HG03575 (cell line): Measurements from ENCODE around the gene SLBP.
"Not testable (repeated sequence)": the region's sequence is repeated elsewhere in the genome, so short reads cannot be mapped to it uniquely, and the experiment has no call there.

Experiments
- ATAC-seq: cut with Tn5 transposase; IDR thresholded peaks from one replicate; pipeline ENCODE4 v1.9.1; 2021; ENCODE audit not compliant: unreplicated experiment, insufficient number of reproducible peaks, low FRiP score; ENCODE audit errors: extremely low read depth

SLBP gene

DNA sequence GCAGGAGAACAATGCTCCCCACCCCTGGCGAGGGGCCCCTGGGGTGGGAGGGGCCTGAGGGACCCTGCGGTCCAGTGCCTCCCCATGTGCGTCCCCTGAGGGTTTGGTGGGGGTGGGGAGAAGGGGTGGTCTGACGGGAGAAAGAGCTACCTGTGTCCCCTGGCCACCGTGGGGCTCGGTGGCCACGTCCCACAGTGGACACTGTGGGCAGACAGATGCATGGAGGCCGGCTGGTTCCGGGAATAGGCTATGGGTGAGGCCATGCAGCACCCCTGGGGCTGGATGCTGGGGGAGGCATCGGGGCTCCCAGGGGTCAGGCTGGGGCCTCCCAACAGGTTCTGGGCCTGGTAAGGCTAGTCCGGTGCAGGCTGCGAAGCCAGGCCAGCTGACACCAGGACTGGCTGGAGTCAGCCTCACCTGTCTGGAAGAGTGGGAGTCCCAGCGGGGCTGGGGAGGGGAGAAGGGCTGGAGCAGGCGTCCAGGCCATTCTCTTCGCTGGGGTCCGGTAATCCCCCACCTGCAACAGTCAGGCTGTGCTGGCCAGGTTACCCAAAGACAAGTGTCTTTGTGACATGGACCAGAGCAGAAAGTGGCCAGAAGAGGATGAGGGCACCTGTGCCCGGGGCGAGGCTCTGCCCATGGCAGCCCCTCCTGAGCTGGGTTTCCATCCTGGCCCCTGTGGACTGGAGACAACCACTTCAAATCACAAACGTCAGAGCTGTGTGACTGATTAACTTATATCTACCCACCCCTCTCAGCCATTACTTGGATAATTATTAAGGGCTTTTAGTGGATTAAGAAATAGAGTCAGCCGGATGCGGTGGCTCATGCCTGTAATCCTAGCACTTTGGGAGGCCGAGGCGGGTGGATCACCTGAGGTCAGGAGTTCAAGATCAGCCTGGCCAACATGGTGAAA lies 26.6 kb downstream of the SLBP start:
- ATAC-seq: no peak

DNA sequence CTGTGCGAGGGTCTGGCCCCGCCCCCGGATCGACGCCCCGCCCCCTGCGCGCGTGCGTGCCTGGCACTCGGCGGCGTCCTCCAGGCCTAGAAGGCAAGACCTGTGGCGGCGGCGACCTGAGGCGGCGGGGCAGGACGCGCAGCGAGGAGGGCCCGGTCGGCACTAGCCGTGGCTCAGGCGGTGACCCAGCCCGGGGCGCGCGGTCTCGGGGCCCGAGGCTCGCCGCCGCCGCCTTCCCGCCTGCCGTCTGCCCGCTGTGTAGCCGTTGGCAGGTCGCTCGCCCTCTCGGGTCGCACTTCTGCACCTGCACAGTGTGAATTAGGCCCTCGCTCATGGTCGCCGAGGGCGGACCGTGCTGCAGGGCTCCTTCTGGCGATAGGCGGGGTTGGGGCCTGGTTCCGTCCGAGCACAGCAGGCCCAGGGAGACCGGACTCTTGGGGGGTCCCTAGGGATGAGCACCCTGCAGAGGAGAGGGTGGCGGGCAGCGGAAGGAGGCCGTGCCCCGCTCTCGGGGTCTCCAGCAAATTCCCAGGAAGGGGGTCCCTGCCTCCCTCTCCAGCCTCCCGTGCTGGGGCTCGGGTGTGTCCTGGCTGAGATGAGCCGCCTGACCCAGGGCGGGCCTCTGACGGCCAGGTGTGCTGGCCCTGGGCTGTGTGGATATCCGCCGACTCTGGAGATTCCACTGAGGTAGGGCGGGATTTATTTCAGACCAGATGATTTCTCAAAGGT lies 27.4 kb downstream of the SLBP start:
- no peak for ATAC-seq

DNA sequence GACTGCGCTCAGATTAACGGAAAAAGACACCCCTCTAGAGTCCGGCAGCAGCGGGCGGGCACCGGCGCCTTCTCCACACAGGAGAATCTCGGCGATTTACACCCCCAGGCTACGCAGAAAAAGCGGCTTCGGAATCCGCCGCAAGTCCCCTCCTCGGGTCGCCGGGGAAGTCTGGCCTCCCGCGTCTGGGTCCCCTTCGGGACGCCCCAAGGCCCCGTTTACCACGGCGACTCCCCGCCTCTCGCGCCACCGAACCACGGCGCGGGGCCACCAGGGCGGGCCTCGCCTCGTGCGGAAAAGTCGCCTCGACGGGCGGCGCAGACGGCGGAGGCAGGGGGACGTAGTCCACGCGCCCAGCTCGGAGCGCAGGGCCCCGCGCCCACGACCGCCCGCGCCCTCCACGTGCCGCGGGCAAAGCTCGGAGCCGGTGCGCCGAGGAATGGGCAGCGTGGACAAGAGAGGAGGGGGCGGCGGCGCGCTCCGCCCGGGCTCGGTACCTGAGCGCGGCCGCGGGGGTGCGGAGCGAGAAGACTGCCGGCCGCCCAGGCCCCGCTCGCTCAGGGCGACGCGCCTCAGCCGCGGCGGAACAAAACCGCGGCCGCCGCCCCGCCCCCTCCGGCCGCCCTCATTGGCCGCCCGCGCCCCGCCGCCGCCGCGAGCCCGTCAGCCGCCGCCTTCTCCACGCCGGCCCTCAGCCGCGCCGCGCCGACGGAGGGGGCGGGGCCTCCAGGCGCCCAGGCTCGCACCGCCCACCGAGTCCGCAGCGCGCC lies 28.2 kb downstream of the SLBP start, which contains the start of gene FAM53A:
Gene FAM53A (minus strand): TSS at position 578 of the 770 bp plus-strand sequence. CDS start 15,572 bp downstream, outside the sequence.
- no peak for ATAC-seq

DNA sequence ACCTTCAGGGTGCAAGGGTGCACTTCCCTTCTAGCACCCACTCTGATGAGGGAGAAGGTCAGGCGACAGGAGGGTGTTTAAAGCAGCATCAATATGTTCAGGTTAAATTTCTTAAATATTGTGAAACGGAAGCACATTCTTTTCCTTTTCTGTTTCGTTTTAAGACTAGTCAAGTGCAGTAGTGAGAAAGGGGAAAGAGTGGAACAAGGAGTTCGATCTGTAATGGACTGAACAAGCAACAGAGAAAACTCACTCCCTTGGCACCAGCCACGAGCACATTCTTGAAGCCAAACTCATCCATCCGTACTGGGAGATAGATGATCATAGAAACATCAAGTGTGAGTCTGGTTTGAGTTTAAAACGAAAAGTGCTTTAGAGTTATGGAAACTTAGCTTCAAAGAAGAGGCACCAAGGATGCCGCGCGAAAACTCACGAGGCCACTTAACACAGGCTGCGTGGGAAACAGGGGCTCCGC lies 28.8 kb downstream of the SLBP start:
- ATAC-seq: no peak

DNA sequence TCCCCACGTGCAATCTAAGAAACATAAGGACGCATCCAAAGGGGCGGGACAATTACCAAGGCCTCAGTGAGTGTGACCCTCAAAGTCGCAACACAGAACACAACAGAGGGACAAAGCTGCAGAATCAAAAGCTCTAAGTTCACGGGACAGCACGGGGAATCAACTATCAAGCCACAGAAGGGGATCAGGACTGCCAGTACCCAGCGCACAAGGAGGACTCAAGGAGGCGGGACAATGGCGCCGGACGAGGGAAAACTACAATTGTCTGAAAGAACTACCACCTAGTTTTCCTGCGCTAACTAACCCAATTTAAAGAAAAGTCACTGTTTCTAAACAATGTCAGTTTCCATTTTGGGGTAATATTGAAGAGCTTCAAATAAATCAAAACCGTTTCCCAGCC lies 29.3 kb downstream of the SLBP start:
- no peak for ATAC-seq

DNA sequence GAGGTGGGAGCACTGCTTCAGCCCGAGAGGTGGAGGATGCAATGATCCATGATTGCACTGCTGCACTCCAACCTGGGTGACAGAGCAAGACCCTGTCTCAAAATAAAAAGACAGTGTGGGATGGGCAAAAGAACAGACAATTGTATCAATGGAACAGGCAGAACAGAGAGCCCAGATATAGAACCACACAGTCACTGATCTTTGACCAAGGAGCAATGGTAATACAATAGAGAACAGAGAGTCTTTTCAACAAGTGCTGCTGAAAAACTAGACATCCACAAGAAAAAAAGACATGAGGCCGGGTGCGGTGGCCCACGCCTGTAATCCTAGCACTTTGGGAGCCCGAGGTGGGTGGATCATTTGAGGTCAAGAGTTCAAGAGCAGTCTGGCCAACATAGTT lies 33.9 kb downstream of the SLBP start:
- no peak for ATAC-seq

DNA sequence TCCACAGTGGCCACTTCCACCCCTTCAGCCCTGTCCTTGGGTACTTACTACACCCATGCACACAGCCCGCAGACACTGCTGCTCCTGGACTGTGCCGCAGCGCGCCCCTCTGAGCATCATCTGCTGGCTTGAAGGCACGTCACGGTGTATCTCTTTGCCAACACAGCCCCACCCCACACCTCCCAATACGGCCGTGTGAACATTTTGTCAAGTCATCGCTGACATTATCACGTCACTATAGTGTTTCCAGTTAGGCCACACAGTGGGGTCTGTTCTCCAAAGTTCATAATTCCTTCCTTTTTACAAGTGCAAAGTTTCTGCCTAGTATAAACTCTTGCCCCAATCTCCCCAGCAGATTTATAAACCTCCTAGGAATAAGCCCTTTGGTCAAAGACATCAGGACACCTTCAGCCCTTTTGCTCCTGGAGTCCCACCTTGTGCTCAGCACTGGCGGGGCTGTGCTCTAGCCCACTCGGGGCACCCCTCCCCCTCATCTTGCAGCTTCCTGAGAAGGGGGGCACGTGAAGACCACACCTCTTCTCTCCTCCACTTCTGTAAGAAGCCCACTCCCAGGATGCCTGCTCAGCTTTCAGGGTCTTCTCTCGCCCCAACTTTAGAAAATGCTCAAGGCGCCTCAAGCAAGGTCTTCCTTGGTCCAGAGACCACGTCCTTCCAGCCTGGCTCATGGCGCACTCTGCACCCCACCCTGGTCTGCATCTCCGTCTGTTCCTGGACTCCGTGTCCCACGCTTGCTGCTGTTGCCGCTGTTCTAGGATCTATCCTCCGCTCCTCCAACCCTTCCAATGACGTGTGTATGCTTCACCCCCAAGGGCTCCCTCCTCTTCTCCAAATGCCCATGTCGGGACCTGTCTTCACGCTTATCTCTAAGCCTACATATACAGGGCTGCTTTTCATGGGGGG lies 35.3 kb downstream of the SLBP start:
- no peak for ATAC-seq

DNA sequence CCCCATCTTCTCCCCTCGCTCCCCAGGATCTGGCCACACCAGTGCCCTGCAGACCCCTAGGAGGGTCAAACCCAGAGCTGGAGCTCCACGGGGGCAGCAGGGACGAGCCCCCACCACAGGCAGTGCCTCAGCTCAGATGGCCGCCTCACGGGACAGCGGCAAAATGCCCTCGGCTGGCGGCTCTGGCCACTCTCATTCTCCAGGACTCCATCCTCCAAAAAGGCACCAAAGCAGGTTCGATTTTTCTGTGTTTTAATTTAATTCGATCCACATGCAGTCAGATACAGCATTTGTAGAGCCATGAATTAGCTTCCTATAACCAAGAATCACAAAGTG lies 36.3 kb downstream of the SLBP start:
- no peak for ATAC-seq

DNA sequence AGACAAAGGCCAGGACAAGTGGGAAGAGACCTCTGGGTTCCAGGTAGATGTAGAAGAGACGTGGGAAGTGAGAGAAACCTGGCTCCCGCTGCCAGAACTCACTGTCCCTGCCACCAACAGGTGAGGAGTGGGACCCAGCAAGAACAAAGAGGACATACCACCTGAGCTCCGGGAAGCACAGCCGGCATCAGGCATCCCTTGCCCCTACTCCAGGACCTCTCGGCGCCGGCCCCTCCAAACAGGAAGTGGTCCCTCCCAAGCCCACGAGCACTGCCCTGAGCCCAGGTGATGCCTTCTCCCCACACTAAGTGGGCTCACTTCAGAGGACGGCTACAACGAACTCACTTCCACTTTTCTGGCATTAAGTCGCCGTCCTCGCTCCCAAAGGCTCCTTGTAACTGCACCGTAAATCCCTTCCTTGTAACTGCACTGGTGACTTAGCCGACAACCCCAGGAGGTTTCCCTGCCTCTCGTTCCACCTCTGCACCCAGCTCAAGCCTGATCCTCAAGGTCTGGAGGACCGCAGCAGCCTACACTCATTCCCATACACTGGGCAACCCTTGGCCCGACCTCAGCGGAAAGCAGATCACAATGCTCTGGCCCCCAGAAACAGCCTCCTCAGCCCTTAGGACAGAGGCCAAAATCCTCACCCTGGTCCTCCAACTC lies 36.9 kb downstream of the SLBP start:
- ATAC-seq: no peak

DNA sequence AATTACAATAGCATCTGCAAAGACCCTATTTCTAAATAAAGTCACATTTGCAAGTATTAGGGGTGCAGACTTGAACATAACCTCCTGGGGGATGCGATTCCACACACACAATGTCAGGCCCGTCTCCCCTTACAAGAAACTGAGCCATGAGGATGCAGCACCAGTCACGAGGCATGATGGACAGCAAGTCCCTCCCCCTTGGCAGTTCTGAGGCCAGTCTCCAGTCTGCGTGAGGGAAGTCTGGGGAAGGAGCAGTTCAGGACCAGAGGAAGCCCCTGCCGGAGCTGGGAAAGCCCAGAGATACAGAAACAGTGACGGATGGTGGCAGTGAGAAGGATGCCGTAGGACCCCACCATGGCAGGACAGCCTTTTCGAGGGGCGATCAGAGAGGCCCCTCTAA lies 37.4 kb downstream of the SLBP start:
- no peak for ATAC-seq

DNA sequence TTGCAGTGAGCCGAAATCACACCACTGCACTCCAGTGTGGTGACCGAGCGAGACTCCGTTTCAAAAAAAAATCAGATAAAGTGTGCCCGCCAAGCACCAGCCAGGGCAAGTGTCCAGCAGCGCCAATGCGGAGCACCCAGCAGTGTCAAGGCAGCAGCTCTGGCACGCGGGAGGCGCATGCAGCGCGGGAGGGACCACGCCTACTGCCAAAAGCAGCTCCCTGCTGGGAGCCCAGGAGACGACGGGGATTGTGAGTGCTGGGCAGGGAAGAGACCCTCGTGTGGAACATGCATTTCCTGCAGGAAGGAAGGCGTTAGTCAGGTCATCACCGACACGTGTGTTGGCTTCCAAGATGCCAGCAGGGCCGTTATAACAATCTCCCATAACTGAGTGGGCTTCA lies 38.4 kb downstream of the SLBP start:
- ATAC-seq: no peak

DNA sequence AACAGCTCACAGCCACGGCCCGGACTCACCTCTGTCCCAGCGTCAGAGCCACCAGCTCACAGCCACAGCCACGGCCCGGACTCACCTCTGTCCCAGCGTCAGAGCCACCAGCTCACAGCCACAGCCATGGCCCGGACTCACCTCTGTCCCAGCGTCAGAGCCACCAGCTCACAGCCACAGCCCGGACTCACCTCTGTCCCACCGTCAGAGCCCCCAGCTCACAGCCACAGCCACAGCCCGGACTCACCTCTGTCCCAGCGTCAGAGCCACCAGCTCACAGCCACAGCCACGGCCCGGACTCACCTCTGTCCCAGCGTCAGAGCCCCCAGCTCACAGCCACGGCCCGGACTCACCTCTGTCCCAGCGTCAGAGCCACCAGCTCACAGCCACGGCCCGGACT lies 41.1 kb downstream of the SLBP start:
- ATAC-seq: not testable (repeated sequence)

DNA sequence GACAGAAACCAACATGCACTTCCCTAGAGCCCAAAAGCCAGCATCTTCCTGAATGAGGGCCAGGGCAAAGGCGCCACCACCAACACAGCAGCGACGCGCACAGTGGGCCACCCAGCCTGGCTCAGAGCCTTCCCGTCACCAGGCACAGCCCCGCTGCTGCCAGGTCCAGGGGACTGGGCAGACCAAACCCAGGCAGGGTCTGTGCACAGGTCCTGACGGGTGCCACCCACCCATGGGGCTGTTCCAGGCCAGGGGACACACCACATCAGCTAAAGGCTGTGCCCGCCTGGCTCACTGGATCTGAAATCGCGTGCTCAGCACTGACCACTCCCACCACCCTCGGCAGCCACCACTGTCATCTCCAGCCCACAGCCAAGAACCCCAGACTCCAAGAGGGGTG lies 41.8 kb downstream of the SLBP start:
- no peak for ATAC-seq

DNA sequence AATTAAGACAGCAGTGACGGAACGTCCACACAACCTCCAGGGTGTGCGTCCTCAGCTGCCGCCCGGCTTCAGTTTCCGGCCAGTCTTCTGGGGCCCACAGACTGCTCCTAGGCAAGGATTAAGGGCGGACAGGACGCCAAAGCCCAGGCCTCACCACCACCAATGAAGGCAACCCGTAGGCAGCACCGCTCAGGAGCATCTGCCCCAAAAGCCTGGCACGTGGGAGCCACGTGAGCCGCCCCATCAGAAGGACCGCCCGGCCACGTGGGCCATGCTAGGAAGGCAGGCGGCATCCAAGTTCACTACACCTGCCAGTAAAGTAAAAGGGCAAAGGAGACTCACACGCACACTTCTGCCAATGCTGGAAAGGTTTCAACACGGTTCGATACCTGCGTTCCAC lies 42.3 kb downstream of the SLBP start:
- ATAC-seq: no peak

DNA sequence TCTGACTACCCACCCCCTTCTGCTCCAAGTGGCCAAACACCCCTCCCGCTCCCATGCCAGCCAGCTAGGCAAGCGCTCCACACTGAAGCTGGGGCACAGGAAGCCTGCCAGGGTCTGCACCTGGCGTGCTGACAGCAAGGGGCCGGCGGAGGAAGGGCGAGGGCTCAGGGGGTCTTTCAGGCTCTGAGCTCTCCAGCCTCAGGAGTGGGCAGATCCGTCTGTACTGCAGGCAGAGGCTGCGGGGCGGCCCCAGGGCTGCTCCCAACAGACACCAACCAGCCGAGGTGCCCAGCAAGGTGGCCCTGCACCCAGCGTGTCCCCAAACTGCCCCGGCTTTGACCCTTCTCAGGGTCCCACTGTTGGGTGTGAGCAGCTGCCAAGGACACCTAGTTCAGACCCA lies 42.8 kb downstream of the SLBP start:
- no peak for ATAC-seq

DNA sequence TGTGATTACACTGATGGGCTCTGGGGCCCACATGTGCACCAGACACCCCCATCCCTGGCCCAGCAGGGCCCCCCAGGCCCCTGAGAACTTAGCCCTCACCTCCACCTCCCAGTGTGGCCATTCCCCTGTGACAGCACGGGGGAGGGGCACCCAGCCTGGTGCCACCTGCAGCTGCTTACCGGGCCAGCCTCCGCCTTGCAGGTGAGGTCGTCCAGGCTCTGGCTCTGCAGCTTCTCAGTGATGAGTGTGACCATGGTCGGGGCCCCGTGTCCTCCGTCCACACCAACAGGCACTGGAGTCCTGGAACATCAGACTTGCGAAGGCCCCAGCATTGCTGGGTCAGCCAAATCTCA lies 43.7 kb downstream of the SLBP start:
- no peak for ATAC-seq

DNA sequence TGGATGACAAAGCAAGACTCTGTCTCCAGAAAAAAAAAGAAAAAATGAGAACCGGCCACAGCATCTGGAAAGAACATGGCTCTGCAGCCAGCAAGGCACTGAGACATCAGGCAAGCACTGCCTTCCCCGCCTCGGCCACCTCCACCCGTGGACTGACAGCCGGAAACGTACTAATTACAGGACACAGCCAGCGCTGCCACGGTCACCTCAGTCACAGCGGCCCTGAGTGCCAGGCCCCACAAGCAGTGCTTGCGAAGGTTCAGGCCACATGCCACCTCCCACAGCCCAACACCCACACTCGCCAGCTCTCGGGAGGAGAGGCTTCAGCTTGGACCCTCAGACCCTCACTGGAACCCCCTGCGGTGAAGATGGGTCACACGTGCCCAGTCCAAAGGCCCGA lies 44.8 kb downstream of the SLBP start:
- no peak for ATAC-seq

DNA sequence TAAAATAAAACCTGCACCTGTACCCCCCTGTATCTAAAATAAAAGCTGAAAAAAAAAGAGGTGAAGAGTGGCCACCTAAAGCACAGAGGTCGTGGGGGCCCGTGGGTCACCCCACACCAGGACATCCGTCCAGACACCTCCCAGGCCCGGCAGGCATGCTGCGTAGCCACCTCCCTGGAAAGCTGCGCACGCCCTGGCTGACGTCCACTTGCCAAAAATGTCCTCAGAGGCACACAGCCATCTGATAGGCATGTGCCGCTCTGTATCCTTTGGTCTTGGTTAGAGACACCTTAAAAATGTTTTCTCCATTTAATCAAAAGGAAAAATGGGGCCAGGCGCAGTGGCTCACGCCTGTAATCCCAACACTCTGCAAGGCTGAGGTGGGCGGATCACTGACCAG lies 45.7 kb downstream of the SLBP start:
- no peak for ATAC-seq
